Prostate gland (tissue), 2 donors: ENCODE results near the gene DSCAM.

ENCODE experiments used
- POLR2A ChIP-seq: fragments of 450-650 bp; IDR thresholded peaks from one replicate; pipeline ENCODE4 v1.6.1; 2016; ENCODE audit warnings: antibody characterized with exemption, mild to moderate bottlenecking
- TF ChIP-seq, protein P1 (sequence below), 4 experiments: fragments of 200-600 bp in 2 of 4; fragments of 450-650 bp in 2 of 4; sonication (generic) in 2 of 4; IDR thresholded peaks; 1 replicate in 3 of 4; 2 replicates in 1 of 4; pipeline ENCODE4 v1.5.1; 2016 to 2019; ENCODE audit warnings: antibody characterized with exemption in 4 of 4, mild to moderate bottlenecking in 2 of 4, moderate library complexity in 2 of 4

DNA sequence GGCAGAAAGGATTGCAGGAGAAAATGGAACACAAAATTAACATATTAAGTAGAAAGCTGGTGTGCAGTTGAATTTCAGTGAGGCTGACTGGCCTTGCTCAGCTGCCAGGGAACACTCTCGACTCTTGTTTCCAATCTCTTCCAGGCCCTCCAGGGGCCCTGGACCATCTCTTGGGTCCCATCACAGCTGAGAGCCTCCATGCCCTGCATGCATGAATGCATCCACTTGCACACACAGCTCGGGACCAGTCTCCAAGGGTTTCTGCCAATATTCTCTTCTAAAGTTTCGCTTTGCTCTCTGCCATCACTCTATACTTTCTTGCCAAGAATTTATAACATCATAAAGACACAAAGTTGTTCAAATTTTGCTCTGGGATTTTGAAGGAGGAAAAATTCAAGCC, 200.3 kb downstream of the DSCAM start:
- TF ChIP-seq, protein P1, sequence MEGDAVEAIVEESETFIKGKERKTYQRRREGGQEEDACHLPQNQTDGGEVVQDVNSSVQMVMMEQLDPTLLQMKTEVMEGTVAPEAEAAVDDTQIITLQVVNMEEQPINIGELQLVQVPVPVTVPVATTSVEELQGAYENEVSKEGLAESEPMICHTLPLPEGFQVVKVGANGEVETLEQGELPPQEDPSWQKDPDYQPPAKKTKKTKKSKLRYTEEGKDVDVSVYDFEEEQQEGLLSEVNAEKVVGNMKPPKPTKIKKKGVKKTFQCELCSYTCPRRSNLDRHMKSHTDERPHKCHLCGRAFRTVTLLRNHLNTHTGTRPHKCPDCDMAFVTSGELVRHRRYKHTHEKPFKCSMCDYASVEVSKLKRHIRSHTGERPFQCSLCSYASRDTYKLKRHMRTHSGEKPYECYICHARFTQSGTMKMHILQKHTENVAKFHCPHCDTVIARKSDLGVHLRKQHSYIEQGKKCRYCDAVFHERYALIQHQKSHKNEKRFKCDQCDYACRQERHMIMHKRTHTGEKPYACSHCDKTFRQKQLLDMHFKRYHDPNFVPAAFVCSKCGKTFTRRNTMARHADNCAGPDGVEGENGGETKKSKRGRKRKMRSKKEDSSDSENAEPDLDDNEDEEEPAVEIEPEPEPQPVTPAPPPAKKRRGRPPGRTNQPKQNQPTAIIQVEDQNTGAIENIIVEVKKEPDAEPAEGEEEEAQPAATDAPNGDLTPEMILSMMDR (IDR thresholded peaks at IDR 0.05) = no peak
- TF ChIP-seq POLR2A = no peak
